ENCODE data around the gene HEMGN. TPM values are rescaled to one million over a fixed set of nuclear protein-coding genes. Genes with fewer than 3 reads are reported as not detected.

The HEMGN gene
- total RNA-seq, 1 experiment from 2014 or later: 0.11 TPM

DNA sequence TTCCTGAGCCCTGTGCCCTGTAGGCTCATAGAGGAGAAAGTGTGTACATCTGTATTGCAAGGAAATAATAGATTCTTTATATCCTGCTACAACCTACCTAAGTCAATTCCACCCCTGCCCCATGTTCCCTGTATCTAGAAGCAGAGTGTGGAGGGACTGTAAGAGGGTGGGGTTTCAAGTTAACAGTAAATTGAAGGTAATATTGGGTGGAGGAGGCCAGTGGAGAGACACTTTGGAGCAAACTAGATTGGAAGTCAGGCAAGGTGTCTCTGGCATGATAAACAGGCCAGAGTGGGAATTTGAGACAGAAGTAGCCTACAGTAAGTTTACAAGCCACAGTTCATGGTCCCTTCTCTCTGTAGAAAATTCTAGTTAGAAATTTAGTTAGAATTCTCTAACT is 2.3 kb upstream of the HEMGN start (continued):
- TF ChIP-seq IRF2 (CRISPR knock-in tag; IDR thresholded peaks at IDR 0.05; ENCODE audit: borderline replicate concordance, low read depth) (no peak), MLX (CRISPR knock-in tag; IDR thresholded peaks at IDR 0.05) (no peak), GRHL2 (CRISPR knock-in tag; IDR thresholded peaks at IDR 0.05; ENCODE audit: insufficient replicate concordance, severe bottlenecking) (no peak)

DNA sequence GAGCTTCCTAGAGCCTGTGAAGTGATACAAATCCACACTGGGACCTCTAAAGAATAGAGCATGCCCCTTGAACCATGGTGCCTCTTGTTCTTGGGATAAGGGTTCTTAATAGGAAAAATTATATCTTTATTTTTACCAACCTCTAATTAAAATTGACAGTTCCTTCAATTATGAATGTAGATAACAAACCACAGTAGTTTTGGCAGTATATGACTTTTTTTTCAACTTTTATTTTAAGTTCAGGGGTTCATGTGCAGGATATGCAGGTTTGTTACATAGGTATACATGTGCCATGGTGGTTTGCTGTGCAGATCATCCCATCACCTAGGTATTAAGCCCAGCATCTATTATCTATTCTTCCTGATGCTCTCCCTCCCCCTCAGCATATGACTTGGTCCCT is 974 bp downstream of the HEMGN start:
- no peak for TF ChIP-seq MYBL2 (CRISPR knock-in tag; IDR thresholded peaks at IDR 0.05)
- TF ChIP-seq, protein P1, sequence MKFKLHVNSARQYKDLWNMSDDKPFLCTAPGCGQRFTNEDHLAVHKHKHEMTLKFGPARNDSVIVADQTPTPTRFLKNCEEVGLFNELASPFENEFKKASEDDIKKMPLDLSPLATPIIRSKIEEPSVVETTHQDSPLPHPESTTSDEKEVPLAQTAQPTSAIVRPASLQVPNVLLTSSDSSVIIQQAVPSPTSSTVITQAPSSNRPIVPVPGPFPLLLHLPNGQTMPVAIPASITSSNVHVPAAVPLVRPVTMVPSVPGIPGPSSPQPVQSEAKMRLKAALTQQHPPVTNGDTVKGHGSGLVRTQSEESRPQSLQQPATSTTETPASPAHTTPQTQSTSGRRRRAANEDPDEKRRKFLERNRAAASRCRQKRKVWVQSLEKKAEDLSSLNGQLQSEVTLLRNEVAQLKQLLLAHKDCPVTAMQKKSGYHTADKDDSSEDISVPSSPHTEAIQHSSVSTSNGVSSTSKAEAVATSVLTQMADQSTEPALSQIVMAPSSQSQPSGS (CRISPR knock-in tag; IDR thresholded peaks at IDR 0.05; ENCODE audit: borderline replicate concordance, low read depth): no peak
- TF ChIP-seq, protein P2, sequence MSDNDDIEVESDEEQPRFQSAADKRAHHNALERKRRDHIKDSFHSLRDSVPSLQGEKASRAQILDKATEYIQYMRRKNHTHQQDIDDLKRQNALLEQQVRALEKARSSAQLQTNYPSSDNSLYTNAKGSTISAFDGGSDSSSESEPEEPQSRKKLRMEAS (CRISPR knock-in tag; IDR thresholded peaks at IDR 0.05): no peak
- no peak for TF ChIP-seq PRRX2 (CRISPR knock-in tag; IDR thresholded peaks at IDR 0.05)
- no peak for TF ChIP-seq CREB1 (CRISPR knock-in tag; IDR thresholded peaks at IDR 0.05)
- no peak for TF ChIP-seq ZNF317 (CRISPR knock-in tag; IDR thresholded peaks at IDR 0.05; ENCODE audit: borderline replicate concordance, low read depth)
- TF ChIP-seq, protein P3, sequence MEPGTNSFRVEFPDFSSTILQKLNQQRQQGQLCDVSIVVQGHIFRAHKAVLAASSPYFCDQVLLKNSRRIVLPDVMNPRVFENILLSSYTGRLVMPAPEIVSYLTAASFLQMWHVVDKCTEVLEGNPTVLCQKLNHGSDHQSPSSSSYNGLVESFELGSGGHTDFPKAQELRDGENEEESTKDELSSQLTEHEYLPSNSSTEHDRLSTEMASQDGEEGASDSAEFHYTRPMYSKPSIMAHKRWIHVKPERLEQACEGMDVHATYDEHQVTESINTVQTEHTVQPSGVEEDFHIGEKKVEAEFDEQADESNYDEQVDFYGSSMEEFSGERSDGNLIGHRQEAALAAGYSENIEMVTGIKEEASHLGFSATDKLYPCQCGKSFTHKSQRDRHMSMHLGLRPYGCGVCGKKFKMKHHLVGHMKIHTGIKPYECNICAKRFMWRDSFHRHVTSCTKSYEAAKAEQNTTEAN (CRISPR knock-in tag; IDR thresholded peaks at IDR 0.05): no peak
- TF ChIP-seq, protein P4, sequence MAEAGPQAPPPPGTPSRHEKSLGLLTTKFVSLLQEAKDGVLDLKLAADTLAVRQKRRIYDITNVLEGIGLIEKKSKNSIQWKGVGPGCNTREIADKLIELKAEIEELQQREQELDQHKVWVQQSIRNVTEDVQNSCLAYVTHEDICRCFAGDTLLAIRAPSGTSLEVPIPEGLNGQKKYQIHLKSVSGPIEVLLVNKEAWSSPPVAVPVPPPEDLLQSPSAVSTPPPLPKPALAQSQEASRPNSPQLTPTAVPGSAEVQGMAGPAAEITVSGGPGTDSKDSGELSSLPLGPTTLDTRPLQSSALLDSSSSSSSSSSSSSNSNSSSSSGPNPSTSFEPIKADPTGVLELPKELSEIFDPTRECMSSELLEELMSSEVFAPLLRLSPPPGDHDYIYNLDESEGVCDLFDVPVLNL (CRISPR knock-in tag; IDR thresholded peaks at IDR 0.05; ENCODE audit: borderline replicate concordance, low read depth): no peak
- TF ChIP-seq ZNF232 (CRISPR knock-in tag; IDR thresholded peaks at IDR 0.05): no peak
- ChIA-PET CTCF (no interaction called here), POLR2A (interaction anchor here (0.5 kb wide), 1 partner anchor 20 kb away, joined by 3 read pairs; no protein-coding TSS in a partner anchor)
- Mint-ChIP-seq H3K27ac (no peak overlapping the region), H3K36me3 (no peaks in the 10 kb centered on the region), H3K27me3 (ENCODE audit: low read depth) (peaks cover 79% of the 10 kb centered on the region), H3K9me3 (no peaks in the 10 kb centered on the region), H3K4me3 (no peak overlapping the region), H3K4me1 (peaks cover 8% of the 10 kb centered on the region)
- DNase-seq (ENCODE audit: low spot score) (no peak), ATAC-seq (no peak)

- POLR2A ChIA-PET: no interaction called here
- CTCF ChIA-PET: interaction anchor here (0.9 to 2.0 kb wide), 3 partner anchors 19 to 100 kb away, joined by 4 to 5 read pairs (median 4); no protein-coding TSS in a partner anchor
- Mint-ChIP-seq H3K27me3 (ENCODE audit: low read depth) (peaks cover 81% of the 10 kb centered on the region), H3K36me3 (no peaks in the 10 kb centered on the region), H3K4me3 (no peak overlapping the region), H3K27ac (no peak overlapping the region), H3K9me3 (no peaks in the 10 kb centered on the region), H3K4me1 (peaks cover 8% of the 10 kb centered on the region)
- DNase-seq (ENCODE audit: low spot score) (no peak), ATAC-seq (no peak)
- TF ChIP-seq NR2C2 (CRISPR knock-in tag; IDR thresholded peaks at IDR 0.05) (no peak), TEAD4 (CRISPR knock-in tag; IDR thresholded peaks at IDR 0.05) (no peak), ARID4B (CRISPR knock-in tag; IDR thresholded peaks at IDR 0.05; ENCODE audit: borderline replicate concordance) (no peak), ZMAT4 (CRISPR knock-in tag; IDR thresholded peaks at IDR 0.05) (no peak), TP53 (CRISPR knock-in tag; IDR thresholded peaks at IDR 0.05) (no peak)
- TF ChIP-seq, protein P5, sequence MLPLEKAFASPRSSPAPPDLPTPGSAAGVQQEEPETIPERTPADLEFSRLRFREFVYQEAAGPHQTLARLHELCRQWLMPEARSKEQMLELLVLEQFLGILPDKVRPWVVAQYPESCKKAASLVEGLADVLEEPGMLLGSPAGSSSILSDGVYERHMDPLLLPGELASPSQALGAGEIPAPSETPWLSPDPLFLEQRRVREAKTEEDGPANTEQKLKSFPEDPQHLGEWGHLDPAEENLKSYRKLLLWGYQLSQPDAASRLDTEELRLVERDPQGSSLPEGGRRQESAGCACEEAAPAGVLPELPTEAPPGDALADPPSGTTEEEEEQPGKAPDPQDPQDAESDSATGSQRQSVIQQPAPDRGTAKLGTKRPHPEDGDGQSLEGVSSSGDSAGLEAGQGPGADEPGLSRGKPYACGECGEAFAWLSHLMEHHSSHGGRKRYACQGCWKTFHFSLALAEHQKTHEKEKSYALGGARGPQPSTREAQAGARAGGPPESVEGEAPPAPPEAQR (CRISPR knock-in tag; IDR thresholded peaks at IDR 0.05): no peak
- TF ChIP-seq, protein P6, sequence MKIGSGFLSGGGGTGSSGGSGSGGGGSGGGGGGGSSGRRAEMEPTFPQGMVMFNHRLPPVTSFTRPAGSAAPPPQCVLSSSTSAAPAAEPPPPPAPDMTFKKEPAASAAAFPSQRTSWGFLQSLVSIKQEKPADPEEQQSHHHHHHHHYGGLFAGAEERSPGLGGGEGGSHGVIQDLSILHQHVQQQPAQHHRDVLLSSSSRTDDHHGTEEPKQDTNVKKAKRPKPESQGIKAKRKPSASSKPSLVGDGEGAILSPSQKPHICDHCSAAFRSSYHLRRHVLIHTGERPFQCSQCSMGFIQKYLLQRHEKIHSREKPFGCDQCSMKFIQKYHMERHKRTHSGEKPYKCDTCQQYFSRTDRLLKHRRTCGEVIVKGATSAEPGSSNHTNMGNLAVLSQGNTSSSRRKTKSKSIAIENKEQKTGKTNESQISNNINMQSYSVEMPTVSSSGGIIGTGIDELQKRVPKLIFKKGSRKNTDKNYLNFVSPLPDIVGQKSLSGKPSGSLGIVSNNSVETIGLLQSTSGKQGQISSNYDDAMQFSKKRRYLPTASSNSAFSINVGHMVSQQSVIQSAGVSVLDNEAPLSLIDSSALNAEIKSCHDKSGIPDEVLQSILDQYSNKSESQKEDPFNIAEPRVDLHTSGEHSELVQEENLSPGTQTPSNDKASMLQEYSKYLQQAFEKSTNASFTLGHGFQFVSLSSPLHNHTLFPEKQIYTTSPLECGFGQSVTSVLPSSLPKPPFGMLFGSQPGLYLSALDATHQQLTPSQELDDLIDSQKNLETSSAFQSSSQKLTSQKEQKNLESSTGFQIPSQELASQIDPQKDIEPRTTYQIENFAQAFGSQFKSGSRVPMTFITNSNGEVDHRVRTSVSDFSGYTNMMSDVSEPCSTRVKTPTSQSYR (CRISPR knock-in tag; IDR thresholded peaks at IDR 0.05): no peak
Observed at GRCh38 chr9:97935276-97935675, 2.7 kb downstream of the HEMGN start.
